Measurements from ENCODE around the gene CACHD1. TPM values are rescaled to one million over a fixed set of nuclear protein-coding genes. Genes with fewer than 3 reads are reported as not detected.

Gene CACHD1
- total and polyA plus RNA-seq, 9 of the 15 experiments (the other 6 are each of a cell fraction or from before 2014, with no cell fraction given): 0.07 TPM; not detected in 8

DNA sequence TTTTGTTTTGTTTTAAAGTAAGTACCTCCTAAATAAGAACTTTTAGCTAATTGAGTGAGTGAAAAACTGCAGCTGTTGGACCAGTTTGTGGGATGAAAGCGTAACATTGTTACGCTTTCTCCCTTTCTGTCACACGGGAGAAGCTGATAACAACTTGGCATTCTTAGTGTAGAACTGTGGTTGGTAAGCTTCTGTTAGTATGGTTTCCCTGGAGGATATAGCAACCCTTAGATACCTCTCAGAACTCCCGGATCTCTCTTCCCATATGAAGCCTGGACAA, 98.2 kb downstream of the CACHD1 start:
- POLR2A ChIA-PET: interaction anchor here (1.4 kb wide), 1 partner anchor 9 kb away, joined by 3 read pairs; no protein-coding TSS in a partner anchor
- no peaks in the 10 kb centered on the region for H3K9me1 ChIP-seq (ENCODE audit: control insufficient read depth, insufficient read depth, low read length)
- H3K27me3 ChIP-seq (ENCODE audit: control insufficient read depth in 2 of 2, insufficient read depth in 2 of 2, low read length in 2 of 2): no peaks in the 10 kb centered on the region; a peak in 1 of 5 replicates
- no peak for DNase-seq (ENCODE audit: extremely low read depth in 1 of 4, low spot score in 3 of 4)
- no peaks in the 10 kb centered on the region for H3K36me3 ChIP-seq (ENCODE audit: control insufficient read depth, insufficient read depth, low read length)
- no peak overlapping the region for H3K9ac ChIP-seq (ENCODE audit: insufficient read depth in 1 of 2, low read depth in 2 of 2, low read length in 2 of 2)
- no peaks in the 10 kb centered on the region for H4K20me1 ChIP-seq (replicated peaks; ENCODE audit: control insufficient read depth, insufficient read depth, low read length)
- H3K4me2 ChIP-seq (ENCODE audit: insufficient read depth, low read length): no peak overlapping the region
- FAIRE-seq: no peak
- no peak overlapping the region for H3K4me3 ChIP-seq
- H3K9me3 ChIP-seq (replicated peaks; ENCODE audit: control insufficient read depth, insufficient read depth, low read depth, low read length): no peaks in the 10 kb centered on the region
- no peak overlapping the region for H2AFZ ChIP-seq (ENCODE audit: low read depth, low read length)
- 0% methylated on average over 4 of the region's 4 CpGs for WGBS (ENCODE audit: insufficient coverage, low coverage, missing lambda C conversion rate)
- ATAC-seq: no peak
- no peaks in the 10 kb centered on the region for H3K4me1 ChIP-seq (replicated peaks in 1 of 2; ENCODE audit: control insufficient read depth in 2 of 2, insufficient read depth in 2 of 2, low read length in 2 of 2)
- H3K27ac ChIP-seq (ENCODE audit: extremely low read depth, low read depth, low read length): no peak overlapping the region
- CTCF ChIA-PET (ENCODE audit: low intra/inter-chr PET ratio): no interaction called here
- BruUV-seq (replicated peaks): no TSS peak
- intact Hi-C loops (cut with micrococcal nuclease): no loop called here
- no peaks in the 10 kb centered on the region for H3K79me2 ChIP-seq (ENCODE audit: control insufficient read depth, insufficient read depth, low read length)
- in situ Hi-C loops (cut with MboI): no loop called here
- TF ChIP-seq ZC3H11A (IDR thresholded peaks at IDR 0.05; ENCODE audit: low read depth, low read length): no peak
- TF ChIP-seq FOXK2 (conservative IDR thresholded peaks at IDR 0.05 in 1 of 2, IDR thresholded peaks at IDR 0.05 in 1 of 2; ENCODE audit: low read depth in 2 of 2): no peak
- no peak for TF ChIP-seq KDM2B (CRISPR knock-in tag; IDR thresholded peaks at IDR 0.05)
- TF ChIP-seq MXI1 (IDR thresholded peaks at IDR 0.05; ENCODE audit: low read depth, low read length): no peak
- TF ChIP-seq SAFB (IDR thresholded peaks at IDR 0.05; ENCODE audit: borderline replicate concordance, low read depth, low read length): no peak
- TF ChIP-seq, protein P1, sequence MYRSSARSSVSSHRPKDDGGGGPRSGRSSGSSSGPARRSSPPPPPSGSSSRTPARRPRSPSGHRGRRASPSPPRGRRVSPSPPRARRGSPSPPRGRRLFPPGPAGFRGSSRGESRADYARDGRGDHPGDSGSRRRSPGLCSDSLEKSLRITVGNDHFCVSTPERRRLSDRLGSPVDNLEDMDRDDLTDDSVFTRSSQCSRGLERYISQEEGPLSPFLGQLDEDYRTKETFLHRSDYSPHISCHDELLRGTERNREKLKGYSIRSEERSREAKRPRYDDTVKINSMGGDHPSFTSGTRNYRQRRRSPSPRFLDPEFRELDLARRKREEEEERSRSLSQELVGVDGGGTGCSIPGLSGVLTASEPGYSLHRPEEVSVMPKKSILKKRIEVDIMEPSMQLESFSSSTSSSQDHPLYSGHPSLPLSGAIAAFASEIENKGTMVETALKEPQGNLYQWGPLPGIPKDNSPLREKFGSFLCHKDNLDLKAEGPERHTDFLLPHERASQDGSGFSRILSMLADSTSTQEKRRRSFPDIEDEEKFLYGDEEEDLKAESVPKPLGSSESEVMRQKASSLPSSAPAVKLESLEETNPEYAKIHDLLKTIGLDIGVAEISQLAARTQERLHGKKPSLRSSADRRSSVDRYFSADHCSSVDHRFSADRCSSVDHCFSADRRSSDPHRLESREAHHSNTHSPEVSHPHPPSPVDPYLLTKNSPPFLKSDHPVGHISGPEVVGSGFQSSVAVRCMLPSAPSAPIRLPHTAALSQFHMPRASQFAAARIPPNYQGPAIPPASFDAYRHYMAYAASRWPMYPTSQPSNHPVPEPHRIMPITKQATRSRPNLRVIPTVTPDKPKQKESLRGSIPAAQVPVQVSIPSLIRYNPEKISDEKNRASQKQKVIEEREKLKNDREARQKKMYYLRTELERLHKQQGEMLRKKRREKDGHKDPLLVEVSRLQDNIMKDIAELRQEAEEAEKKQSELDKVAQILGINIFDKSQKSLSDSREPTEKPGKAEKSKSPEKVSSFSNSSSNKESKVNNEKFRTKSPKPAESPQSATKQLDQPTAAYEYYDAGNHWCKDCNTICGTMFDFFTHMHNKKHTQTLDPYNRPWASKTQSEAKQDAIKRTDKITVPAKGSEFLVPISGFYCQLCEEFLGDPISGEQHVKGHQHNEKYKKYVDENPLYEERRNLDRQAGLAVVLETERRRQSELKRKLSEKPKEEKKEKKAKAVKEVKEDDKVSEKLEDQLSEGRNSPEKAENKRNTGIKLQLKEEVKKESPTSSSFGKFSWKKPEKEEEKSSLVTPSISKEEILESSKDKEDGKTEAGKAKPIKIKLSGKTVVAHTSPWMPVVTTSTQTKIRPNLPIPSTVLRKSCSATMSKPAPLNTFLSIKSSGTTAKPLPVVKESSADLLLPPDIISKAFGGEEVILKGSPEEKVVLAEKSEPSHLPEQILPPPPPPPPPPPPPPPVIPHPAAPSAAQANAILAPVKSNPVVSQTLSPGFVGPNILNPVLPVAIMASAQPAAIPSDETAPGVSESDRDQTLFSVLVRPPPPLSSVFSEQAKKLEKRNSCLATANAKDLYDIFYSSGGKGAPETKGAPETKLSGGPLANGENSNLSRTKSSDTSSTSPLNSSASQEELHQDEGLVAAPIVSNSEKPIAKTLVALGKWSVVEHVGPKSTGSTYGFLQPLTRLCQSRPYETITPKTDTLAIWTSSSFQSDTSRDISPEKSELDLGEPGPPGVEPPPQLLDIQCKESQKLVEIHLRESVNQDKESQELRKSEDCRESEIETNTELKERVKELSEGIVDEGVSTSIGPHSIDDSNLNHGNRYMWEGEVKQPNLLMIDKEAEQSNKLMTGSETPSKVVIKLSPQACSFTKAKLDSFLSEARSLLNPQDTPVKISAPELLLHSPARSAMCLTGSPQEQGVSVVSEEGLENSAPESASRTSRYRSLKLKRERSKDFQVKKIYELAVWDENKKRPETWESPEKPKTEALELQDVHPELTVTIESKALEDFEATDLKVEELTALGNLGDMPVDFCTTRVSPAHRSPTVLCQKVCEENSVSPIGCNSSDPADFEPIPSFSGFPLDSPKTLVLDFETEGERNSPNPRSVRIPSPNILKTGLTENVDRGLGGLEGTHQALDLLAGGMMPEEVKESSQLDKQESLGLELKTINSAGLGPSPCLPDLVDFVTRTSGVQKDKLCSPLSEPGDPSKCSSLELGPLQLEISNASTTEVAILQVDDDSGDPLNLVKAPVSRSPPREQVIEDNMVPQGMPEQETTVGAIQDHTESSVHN (IDR thresholded peaks at IDR 0.05; ENCODE audit: borderline replicate concordance in 1 of 2, low read depth in 1 of 2): no peak
- TF ChIP-seq ZNF431 (CRISPR knock-in tag; IDR thresholded peaks at IDR 0.05): no peak
- TF ChIP-seq ZNF77 (CRISPR knock-in tag; IDR thresholded peaks at IDR 0.05): no peak
- TF ChIP-seq, protein P2, sequence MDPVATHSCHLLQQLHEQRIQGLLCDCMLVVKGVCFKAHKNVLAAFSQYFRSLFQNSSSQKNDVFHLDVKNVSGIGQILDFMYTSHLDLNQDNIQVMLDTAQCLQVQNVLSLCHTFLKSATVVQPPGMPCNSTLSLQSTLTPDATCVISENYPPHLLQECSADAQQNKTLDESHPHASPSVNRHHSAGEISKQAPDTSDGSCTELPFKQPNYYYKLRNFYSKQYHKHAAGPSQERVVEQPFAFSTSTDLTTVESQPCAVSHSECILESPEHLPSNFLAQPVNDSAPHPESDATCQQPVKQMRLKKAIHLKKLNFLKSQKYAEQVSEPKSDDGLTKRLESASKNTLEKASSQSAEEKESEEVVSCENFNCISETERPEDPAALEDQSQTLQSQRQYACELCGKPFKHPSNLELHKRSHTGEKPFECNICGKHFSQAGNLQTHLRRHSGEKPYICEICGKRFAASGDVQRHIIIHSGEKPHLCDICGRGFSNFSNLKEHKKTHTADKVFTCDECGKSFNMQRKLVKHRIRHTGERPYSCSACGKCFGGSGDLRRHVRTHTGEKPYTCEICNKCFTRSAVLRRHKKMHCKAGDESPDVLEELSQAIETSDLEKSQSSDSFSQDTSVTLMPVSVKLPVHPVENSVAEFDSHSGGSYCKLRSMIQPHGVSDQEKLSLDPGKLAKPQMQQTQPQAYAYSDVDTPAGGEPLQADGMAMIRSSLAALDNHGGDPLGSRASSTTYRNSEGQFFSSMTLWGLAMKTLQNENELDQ (CRISPR knock-in tag; IDR thresholded peaks at IDR 0.05; ENCODE audit: borderline replicate concordance): no peak

Measured in K562 (cell line).